Measurements from ENCODE around the gene GANAB.
"Not testable (repeated sequence)": the region's sequence is repeated elsewhere in the genome, so short reads cannot be mapped to it uniquely, and the experiment has no call there.

Gene GANAB

GRCh38 chr11:62645946-62646824 lies at the start of gene GANAB:
Gene GANAB, minus strand, starts transcription at chr11:62646613. Its CDS starts 14 bp downstream, at chr11:62646599.
- peak; percentile 98 to 99 (median 98) for DNase-seq

GRCh38 chr11:62694455-62695167 lies 48.2 kb upstream of the GANAB start:
- DNase-seq, result peak; percentile 30 to 80 (median 71)

GRCh38 chr11:62693624-62694023 lies 47.2 kb upstream of the GANAB start:
- DNase-seq, result not testable (repeated sequence)

GRCh38 chr11:62689421-62690183 lies 43.2 kb upstream of the GANAB start, which contains the start of gene LRRN4CL:
Gene LRRN4CL, minus strand, starts transcription at chr11:62689530. Its CDS starts 1,022 bp downstream, at chr11:62688508.
- no peak for DNase-seq

GRCh38 chr11:62688491-62688890 lies 42.1 kb upstream of the GANAB start:
- DNase-seq, result no peak

GRCh38 chr11:62687508-62688396 lies 41.3 kb upstream of the GANAB start:
- no peak for DNase-seq

GRCh38 chr11:62682518-62682917 lies 36.1 kb upstream of the GANAB start:
- DNase-seq, result peak in 1 of 3 experiments; percentile 14

- DNase-seq, result peak in 2 of 3 experiments; percentile 32 to 50
Observed at GRCh38 chr11:62680825-62681240, 34.4 kb upstream of the GANAB start.

GRCh38 chr11:62678770-62679696 lies 32.6 kb upstream of the GANAB start, which contains the start of gene UBXN1:
Gene UBXN1, minus strand, starts transcription at chr11:62679073. Its CDS starts 150 bp downstream, at chr11:62678923.
- DNase-seq, result peak; percentile 83 to 90 (median 83)

GRCh38 chr11:62678433-62678769 lies 32.0 kb upstream of the GANAB start:
- DNase-seq, result no peak

GRCh38 chr11:62677714-62678113 lies 31.3 kb upstream of the GANAB start:
- DNase-seq, result no peak

GRCh38 chr11:62677156-62677555 lies 30.7 kb upstream of the GANAB start:
- no peak for DNase-seq

GRCh38 chr11:62676698-62677097 lies 30.3 kb upstream of the GANAB start:
- DNase-seq, result no peak

- DNase-seq, result not testable (repeated sequence)
Observed at GRCh38 chr11:62675415-62675814, 29.0 kb upstream of the GANAB start.

- no peak for DNase-seq
Observed at GRCh38 chr11:62673196-62673525, 26.7 kb upstream of the GANAB start.

GRCh38 chr11:62671608-62672389 lies 25.4 kb upstream of the GANAB start, which contains the start of the genes LBHD1 and UQCC3:
Gene LBHD1, minus strand, starts transcription at chr11:62672267. Its CDS starts 2,236 bp downstream, at chr11:62670031.
Gene UQCC3, plus strand, starts transcription at chr11:62671673. Its CDS starts 73 bp downstream, at chr11:62671746.
- DNase-seq, result peak; percentile 90 to 93 (median 91)

- no peak for DNase-seq
Observed at GRCh38 chr11:62671236-62671607, 24.8 kb upstream of the GANAB start.

GRCh38 chr11:62669420-62670161 lies 23.2 kb upstream of the GANAB start:
- no peak for DNase-seq

- no peak for DNase-seq
Observed at GRCh38 chr11:62667460-62667859, 21.0 kb upstream of the GANAB start.

All from NCI-H1417 (cell line).